HG02588 (cell line): ENCODE results near the gene VRK3.
"Not testable (repeated sequence)": the region's sequence is repeated elsewhere in the genome, so short reads cannot be mapped to it uniquely, and the experiment has no call there.

Experiments used
- ATAC-seq: cut with Tn5 transposase; IDR thresholded peaks from one replicate; pipeline ENCODE4 v1.9.1; 2021; ENCODE audit warnings: mild to moderate bottlenecking, moderate library complexity; ENCODE audit not compliant: unreplicated experiment

The VRK3 gene

DNA sequence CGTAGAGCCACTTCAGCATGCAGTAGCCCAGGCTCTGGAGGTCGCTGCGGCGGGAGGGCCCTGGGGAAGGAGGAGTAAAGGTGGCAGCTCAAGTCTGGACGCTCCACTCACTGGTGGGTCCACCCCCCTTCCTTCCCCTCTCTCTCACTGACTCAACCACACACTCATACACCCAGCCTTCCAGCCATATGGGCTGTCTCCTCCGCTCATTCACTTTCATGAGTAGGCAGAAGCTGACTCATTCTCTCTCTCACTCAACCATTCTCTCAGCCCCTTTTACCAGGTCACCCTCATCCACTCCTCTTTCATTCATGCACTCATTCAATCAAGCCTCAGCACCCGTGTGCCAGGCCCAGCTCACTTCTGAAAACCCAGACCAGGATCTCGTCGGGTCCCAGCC lies 36.7 kb downstream of the VRK3 start:
- ATAC-seq, result no peak

- ATAC-seq, result no peak
Observed at GRCh38 chr19:49988007-49988406, 37.2 kb downstream of the VRK3 start.

GRCh38 chr19:49987159-49987698 lies 37.9 kb downstream of the VRK3 start:
- no peak for ATAC-seq

GRCh38 chr19:49986354-49986753 lies 38.8 kb downstream of the VRK3 start:
- no peak for ATAC-seq

DNA sequence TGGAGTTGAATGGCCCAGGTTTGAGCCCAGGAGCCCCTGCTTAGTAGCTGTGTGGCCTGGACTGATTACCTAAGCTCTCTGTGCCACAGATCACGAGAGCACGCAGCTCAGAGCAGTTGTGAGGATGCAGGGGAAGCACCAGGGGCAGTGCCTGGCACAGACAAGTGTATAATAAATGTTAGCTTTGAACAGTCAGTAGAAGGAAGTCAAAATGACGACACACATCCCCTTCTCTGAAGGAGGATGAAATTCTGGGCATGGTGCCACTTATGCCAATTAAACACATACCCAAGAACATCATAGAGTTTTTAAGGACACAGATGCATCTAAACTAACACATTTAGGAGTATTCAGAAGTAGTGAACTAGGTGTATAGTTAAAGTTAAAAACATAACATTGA lies 39.3 kb downstream of the VRK3 start:
- no peak for ATAC-seq

GRCh38 chr19:49984491-49984890 lies 40.7 kb downstream of the VRK3 start:
- no peak for ATAC-seq

GRCh38 chr19:49983645-49984229 lies 41.4 kb downstream of the VRK3 start:
- ATAC-seq, result no peak

DNA sequence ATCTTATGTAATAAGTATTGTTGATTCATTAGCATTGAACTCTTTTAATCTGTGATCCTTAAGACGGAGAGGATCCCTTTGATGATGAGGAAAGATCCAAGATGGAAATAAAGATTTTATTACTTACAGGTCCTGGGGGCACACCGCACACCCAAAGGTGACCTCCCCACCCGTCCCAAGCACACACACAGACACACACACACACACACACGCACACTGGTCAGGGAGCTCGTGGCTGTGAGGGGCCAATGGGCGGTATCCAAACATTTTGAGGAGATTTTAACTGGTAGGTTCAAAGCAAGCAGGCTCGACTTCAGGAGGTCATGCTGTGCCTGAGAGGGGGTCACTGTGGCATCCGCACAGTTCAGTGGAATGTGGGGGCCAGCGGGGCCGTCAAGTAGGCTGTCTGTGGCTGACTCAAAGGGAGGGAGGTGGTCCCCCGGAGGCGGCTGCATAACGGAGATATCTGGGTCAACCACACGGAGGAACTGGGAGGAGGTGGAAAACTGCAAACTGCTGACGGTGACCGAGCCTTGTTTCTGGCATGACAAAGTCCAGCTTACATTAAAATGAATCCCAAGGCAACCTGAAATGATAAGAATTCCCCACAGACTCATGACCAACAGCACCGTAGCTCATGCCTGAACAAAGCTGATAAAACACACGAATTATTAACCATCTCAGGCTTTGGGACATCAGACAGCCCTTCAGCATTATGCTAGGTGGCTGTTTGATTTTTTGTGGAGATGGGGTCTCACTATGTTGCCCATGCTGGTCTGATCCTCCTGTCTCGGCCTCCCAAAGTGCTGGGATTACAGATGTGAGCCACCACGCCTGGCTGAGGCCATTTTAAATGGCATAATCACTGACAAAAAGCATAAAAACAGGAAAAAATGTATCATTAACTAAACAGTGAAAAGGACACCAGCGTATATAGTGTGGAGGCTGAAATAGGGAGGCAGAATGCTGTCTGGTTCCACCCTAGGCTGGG lies 43.3 kb downstream of the VRK3 start:
- ATAC-seq, result no peak

GRCh38 chr19:49978324-49978723 lies 46.8 kb downstream of the VRK3 start:
- ATAC-seq, result no peak

GRCh38 chr19:49977881-49978280 lies 47.3 kb downstream of the VRK3 start:
- ATAC-seq, result no peak

DNA sequence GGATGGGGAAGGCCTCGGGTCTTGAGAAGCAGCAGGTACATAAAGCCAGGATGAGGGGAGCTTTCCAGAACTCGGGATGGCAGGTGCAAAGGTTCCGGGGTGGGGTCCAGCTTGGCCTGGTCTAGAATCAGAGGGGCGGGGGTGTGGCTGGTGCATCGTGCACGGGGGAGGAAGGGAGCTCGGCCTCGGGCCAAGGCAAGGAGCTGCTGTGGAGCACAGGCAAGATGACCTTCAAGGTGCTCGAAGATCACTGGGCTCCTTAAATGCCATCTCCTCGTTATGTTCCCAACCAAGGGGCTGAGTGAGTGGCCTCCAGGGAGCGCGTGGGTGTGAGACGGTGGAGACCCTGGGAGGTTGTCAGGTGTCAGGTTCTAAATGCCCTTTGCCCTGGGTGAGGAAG lies 48.1 kb downstream of the VRK3 start:
- no peak for ATAC-seq

- no peak for ATAC-seq
Observed at GRCh38 chr19:49976496-49976895, 48.7 kb downstream of the VRK3 start.

GRCh38 chr19:49975051-49975450 lies 50.1 kb downstream of the VRK3 start:
- ATAC-seq, result no peak

DNA sequence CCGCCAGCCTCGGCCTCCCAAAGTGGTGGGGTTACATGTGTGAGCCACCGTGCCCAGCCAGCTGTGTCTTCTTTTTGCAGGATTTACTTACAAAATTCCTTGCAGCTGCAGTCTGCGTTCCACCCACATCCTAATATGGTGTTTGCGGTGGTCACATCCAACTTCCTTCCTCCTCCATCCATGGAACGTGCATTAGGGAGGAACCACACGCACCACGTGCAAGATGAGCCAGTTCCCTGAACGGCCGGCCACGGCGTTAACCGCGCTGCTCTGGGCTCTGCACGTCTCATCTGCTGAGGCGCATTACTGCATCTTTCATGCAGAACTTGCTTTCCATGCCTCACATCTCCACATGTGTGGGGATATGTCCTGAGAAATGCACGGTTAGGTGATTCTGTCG lies 51.2 kb downstream of the VRK3 start:
- no peak for ATAC-seq

GRCh38 chr19:49972841-49973240 lies 52.3 kb downstream of the VRK3 start:
- ATAC-seq, result no peak

DNA sequence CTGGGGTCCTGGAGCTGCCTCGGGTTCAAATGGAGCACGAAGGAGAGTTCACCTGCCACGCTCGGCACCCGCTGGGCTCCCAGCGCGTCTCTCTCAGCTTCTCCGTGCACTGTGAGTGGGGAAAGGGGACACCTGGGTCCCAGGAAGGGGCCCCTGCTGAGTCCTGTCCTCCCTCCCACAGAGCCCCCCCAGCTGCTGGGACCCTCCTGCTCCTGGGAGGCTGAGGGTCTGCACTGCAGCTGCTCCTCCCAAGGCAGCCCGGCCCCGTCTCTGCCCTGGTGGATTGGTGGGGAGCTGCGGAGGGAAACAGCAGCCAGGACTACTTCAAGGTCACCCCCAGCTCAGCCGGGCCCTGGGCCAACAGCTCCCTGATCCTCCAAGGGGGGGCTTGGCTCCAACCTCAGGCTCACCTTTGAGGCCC lies 53.2 kb downstream of the VRK3 start:
- no peak for ATAC-seq

DNA sequence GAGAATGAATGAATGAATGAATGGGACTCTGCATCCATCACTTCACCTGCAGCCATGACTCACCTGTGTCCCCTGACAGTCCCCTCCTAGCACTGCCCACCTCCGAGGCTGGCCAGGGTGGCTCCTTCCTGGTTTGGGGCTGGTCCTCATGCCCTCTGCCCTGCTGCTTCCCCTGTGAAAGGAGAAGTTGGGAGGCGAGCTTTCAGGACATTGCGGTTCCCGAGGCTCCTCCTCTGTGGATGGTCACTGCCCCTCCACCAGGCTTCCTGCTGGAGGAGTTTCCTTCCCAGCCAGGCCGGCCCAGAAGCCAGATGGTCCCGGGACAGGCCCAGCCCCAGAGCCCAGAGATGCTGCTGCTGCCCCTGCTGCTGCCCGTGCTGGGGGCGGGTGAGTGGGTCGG lies 55.8 kb downstream of the VRK3 start:
- ATAC-seq, result not testable (repeated sequence)

GRCh38 chr19:49968279-49968922 lies 56.8 kb downstream of the VRK3 start:
- no peak for ATAC-seq

DNA sequence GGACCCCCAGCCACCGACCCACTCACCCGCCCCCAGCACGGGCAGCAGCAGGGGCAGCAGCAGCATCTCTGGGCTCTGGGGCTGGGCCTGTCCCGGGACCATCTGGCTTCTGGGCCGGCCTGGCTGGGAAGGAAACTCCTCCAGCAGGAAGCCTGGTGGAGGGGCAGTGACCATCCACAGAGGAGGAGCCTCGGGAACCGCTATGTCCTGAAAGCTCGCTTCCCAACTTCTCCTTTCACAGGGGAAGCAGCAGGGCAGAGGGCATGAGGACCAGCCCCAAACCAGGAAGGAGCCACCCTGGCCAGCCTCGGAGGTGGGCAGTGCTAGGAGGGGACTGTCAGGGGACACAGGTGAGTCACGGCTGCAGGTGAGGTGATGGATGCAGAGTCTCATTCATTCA lies 64.2 kb downstream of the VRK3 start, which contains the start of gene SIGLEC11:
Gene SIGLEC11 (minus strand): TSS at position 193 of the 400 bp plus-strand sequence. CDS start 91 bp downstream, at position 102.
- not testable (repeated sequence) for ATAC-seq

DNA sequence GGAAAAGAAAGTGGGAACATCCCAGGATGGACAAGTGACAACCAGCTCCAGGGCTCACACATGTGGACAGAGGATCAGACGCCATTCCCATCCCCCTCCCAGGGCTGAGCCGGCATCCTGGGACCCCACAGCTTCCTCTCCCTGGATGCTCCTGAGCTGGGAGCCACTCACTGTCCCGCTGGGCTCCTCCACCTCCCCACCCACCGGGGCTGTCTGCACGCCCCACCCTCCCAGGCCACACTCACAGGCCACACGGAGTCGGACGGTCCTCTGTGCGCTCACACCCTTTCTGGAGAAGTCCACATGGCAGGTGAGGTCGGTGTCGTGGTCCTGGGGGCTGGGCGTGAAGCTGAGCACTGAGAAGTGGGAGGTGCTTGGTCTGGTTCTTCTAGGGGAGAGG lies 65.3 kb downstream of the VRK3 start:
- not testable (repeated sequence) for ATAC-seq

DNA sequence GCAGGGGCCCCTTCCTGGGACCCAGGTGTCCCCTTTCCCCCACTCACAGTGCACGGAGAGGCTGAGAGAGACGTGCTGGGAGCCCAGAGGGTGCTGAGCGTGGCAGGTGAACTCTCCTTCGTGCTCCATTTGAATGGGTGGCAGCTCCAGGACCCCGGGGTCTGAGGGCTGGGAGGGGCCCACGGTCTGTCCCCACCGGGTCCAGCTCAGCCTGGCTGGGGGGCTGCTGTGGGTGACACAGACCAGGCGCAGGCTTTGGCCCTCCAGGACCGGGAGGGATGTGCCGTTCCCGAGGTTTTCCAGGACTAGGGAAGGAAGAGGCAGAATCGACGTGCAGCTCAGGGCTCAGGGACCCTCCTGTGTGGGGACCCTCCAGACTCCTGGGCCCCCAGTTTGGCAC lies 66.6 kb downstream of the VRK3 start:
- not testable (repeated sequence) for ATAC-seq
